GM19025 (cell line): ENCODE data around the gene NPAS3.

Experiments used
- ATAC-seq: cut with Tn5 transposase; IDR thresholded peaks from one replicate; pipeline ENCODE4 v1.9.1; 2021; ENCODE audit warnings: mild to moderate bottlenecking, low read depth, moderate library complexity; ENCODE audit not compliant: unreplicated experiment

The NPAS3 gene

DNA sequence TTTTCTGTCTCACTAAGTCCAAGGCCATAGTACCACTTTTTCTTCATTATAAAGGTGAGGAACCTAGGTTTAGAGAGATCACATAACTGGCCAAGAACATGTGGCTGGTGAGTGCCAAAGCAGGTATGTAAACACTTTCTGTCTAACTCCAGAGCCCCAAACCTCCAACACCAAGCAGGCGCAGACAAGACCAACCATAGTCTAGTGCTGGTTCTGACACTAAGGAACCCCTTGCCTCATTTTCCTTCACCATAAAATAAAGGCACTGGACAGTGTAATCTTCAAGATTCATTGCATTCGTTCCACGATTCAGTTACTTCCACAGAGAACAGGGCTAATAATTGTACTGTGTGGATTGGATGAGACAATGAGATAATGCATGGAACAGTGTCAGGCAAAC is 71.0 kb downstream of the NPAS3 start:
- ATAC-seq, result no peak

DNA sequence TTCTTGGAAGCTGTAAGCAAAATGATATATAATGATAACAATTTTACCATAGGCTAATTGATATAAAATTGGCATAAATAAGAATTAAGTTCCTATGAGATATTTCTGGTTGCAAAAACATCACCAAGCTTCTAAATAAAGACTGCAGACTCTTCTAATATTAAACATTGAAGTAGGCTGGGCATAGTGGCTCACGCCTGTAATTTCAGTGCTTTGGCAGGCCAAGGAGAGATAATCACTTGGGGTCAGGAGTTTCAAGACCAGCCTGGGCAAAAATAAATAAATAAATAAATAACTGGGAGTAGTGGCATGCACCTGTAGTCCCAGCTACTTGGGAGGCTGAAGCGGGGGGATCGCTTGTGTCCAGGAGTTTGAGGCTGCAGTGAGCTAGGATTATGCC is 71.8 kb downstream of the NPAS3 start:
- no peak for ATAC-seq

GRCh38 chr14:33014710-33015109 is 76.0 kb downstream of the NPAS3 start:
- ATAC-seq, result no peak

DNA sequence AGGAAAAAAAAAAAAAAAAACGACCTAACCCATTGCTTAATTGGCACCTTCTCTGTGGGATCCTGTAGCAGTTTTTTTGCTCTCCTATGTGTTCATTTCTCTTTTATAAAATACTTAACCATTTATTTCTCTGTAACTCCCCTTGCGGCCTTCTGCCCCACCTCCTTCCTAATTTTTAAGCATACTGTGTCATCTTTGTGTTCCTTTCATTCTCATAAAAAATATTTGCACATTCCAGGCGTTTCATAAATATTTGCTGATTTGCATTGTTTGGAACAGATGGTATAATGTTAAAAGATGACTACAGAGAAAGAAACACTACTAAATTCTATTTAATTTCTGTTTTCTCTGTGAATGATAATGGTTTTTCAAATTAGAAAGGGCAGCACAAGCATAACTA is 77.9 kb downstream of the NPAS3 start:
- no peak for ATAC-seq

GRCh38 chr14:33017016-33017415 is 78.3 kb downstream of the NPAS3 start:
- no peak for ATAC-seq

DNA sequence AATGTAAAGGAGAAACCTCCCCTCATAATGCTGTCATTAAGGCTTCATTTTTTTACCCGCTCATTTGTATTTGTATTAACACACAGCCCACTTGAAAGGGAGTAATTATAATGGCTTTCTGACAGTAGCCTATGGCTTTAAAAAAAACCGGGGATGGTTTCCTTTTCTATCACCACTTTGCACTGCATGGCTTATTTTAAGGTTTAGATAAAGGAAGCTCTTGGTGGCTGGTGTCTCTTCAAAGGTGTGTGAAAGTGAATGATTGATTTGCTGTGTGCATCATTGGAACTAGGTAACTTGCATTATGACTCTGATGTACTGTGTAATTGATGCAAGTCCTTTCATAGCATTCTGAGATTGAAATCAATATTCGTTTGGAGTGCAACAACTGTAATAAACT is 80.7 kb downstream of the NPAS3 start:
- no peak for ATAC-seq

- ATAC-seq, result no peak
Observed at GRCh38 chr14:33026850-33027430, 88.3 kb downstream of the NPAS3 start.

- no peak for ATAC-seq
Observed at GRCh38 chr14:33029511-33029910, 90.8 kb downstream of the NPAS3 start.

DNA sequence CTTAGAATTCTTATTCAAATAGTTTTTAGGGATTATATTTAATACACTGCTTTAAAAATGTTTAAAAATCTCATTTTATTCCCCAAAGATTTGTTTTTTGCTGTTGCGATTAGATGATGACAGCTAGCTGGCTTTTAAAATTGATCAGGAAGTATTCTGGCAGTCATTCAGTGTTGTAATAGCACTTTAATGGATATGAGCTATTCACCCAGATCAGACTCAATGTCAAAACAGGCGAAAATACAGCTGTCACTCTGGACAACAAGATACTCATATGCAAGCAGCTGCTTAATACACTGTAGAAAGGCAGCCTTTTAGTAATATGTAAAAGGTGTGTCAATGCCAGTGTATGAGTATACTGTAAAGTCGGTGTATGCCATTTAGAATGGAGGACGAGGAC is 91.7 kb downstream of the NPAS3 start:
- ATAC-seq, result no peak

DNA sequence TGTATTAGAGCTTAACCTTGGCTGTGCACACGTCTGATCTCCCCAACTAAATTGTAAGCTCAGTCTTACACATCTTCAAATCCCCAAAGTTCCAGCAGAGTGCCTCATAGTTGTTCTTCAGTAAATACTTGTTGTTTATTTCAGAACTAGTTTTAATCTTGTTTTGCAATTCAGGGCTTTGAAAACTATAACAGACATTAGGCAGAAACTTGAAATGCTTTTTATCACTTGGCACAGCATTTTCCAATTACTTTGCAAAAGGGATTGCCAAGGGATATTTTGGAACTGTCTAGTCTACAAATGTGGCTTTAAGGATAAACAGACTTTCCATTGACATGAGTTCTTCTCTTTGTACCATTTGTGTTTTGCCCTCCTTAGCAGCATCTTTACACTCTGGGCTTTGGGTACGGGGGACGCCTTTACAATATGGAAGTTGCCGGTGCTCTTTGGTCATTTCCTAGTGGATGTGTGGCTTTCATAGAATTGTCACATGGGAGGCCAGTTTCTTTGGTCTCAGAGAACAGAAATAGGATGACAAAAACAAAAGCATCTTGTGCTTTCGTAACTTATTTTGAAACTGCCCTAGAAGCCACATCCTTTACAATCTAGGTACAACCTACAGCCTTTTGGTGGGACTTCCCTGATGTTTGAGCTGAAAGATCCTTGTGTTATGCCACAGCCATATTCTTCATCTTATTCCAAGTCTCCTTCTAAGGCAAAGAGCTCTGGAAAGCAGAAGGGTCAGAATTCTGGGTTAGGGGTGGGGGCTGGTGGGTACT is 96.9 kb downstream of the NPAS3 start:
- ATAC-seq, result no peak

DNA sequence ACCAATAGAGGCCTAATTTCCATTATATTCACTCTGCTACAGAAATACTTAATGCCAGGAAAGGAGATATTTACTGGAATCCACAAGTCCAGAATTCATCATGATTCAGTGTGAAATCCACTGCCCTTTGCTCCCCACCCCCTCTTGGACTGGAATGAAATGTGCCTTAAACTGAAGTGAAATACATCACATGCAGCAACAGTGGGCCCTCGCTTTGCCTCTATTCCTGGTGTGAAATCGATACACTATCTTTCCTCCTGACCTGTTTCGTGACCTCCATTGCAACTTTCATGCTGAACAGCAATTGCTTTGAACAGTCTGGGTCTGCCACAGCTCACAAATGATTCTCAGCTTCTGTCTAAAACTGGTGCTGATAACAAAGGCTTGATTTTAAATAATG is 100.6 kb downstream of the NPAS3 start:
- no peak for ATAC-seq

DNA sequence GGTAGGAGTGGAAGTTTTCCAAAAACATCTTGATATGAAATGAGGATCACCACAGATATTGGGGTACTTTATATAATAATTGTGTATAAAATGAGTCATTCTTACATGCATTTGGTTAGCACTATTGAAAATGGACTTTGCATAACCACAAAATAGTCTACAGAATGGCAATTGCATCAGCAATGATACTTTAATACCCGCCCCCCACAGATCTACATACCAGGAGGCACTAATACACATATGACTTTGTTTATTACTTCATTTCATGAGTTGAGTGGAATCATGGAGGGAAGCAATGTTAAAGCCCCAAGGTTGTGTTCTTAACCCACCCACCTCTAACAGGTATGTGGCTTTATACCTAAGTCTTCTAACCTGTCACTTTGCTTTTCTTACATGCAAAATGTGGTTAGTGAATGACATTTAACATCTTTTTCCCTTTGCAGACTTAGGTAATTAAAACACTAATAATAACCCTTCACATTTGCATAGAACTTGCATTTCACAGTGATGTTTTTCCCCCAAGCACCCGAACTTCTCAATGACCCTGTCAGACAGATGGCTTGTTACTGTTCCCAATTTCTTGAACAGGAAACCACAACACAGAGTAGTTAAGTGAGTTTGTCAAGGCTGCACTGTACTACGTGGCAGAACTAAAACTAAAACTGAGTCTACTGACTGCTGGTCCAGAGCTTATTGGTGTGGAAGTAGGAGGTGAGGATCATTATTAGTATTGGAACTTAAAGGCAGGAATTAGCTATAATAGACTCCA is 101.9 kb downstream of the NPAS3 start:
- ATAC-seq, result no peak

- no peak for ATAC-seq
Observed at GRCh38 chr14:33042591-33042990, 103.9 kb downstream of the NPAS3 start.

GRCh38 chr14:33045760-33046159 is 107.1 kb downstream of the NPAS3 start:
- ATAC-seq, result no peak

GRCh38 chr14:33052943-33053342 is 114.3 kb downstream of the NPAS3 start:
- no peak for ATAC-seq

DNA sequence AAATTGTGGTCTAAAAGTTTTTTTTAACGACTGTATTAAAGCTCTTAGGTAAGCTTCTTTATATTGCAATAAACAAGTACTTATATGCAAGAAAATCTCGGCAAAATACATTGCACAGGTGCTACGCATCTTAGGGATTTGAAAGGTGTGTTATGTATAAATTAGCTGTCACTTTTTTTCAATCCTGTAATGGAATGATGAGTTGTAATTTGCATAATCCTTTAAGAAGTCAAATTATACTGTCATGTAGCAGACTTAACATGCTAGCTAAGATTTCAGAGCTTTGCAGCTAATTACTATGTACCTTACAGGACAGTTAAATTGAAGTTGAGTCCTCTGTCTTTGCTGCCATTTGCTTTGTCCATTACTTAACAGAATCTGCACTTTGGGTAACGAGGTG is 117.5 kb downstream of the NPAS3 start:
- no peak for ATAC-seq

- no peak for ATAC-seq
Observed at GRCh38 chr14:33057585-33057984, 118.9 kb downstream of the NPAS3 start.

GRCh38 chr14:33061667-33062325 is 123.1 kb downstream of the NPAS3 start:
- no peak for ATAC-seq

DNA sequence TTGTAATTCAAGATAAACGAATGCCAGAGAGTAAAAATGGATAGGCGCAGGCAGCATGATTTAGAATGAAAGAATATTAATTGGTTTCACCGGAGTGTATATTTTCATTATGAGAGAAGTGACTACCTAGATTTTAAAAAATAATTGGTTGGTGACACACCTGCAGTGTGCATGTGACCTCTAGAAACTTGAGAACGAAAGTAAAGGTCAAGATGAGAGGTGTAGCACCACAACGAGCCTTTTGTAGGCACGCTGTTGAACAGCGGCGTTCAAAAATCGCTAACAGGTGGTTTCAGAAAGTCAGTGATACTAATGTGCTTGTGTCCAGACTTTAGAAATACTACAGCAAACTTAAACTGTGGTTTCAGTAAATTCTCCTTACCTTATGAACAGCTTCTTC is 123.8 kb downstream of the NPAS3 start:
- no peak for ATAC-seq

DNA sequence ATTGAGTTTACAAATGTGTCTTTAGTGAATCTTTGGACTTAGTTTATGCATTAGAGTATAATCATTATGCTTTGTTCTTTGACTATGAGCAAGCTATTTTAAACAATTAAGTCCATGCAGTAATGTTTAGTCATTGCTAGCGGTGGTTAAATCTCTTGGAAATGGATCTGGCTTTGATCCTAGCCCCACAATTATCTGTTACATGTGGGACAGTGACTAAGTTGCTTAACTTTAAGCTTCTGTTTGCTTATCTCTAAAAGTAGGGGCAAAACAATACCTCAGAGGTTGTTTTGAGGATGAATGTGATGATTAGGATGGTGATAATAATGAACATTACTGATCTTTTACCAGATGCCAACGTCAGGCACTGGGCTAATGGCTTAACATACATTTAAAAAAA is 124.2 kb downstream of the NPAS3 start:
- no peak for ATAC-seq

- no peak for ATAC-seq
Observed at GRCh38 chr14:33063521-33063920, 124.8 kb downstream of the NPAS3 start.
